ENCODE results near the gene PLEKHG4. TPM values are rescaled to one million over a fixed set of nuclear protein-coding genes. Genes with fewer than 3 reads are reported as not detected.

Gene PLEKHG4
- polyA plus RNA-seq, 2 of the 4 experiments (the other 2 are of a cell fraction) = 10.0 to 15.9 TPM

DNA sequence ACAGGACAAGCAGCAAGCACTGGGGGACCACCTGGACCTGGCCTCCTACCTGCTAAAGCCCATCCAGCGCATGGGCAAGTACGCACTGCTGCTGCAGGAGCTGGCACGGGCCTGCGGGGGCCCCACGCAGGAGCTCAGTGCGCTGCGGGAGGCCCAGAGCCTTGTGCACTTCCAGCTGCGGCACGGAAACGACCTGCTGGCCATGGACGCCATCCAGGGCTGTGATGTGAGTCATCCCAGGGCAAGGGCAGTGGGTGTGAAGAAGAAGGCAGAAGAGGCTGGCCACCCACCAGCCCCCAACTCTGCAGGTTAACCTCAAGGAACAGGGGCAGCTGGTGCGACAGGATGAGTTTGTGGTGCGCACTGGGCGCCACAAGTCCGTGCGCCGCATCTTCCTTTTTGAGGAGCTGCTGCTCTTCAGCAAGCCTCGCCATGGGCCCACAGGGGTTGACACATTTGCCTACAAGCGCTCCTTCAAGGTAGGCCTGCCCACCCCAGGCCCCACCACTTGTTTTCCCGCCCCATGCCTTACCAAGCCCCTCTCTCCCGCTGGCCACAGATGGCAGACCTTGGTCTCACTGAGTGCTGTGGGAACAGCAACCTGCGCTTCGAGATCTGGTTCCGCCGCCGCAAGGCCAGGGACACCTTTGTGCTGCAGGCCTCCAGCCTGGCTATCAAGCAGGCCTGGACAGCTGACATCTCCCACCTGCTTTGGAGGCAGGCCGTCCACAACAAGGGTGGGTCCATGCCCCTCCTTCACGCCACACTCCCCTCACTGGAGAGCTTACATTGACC, 7.3 kb downstream of the PLEKHG4 start:
- Histone ChIP-seq H3K27ac (no peak overlapping the region), H3K9me3 (no peaks in the 10 kb centered on the region), H3K4me2 (no peak overlapping the region), H3K4me3 (no peak overlapping the region), H3K4me1 (peaks cover 15% of the 10 kb centered on the region; the same call in 2 of the 3 replicates)
- ATAC-seq (no peak), DNase-seq (ENCODE audit: low read depth in 1 of 2, low spot score in 1 of 2) (no peak), FAIRE-seq (no peak)
- WGBS (ENCODE audit: missing lambda C conversion rate) = 89% methylated on average over 26 of the region's 28 CpGs
- ChIA-PET CTCF (interaction anchor here (0.5 to 5.4 kb wide), 14 partner anchors 10 to 391 kb away, joined by 3 to 36 read pairs (median 6); partner anchors contain the start of genes FHOD1, KCTD19, LRRC36 and ZDHHC1), POLR2A (interaction anchor here (0.5 kb wide), 1 partner anchor 112 kb away, joined by 3 read pairs; no protein-coding TSS in a partner anchor)
- no peak for TF ChIP-seq GATA3 (IDR thresholded peaks at IDR 0.05; ENCODE audit: borderline replicate concordance)
- no peak for TF ChIP-seq JUN (IDR thresholded peaks at IDR 0.05)
- TF ChIP-seq HDAC2 (IDR thresholded peaks at IDR 0.05) = no peak
- no peak for TF ChIP-seq HEYL (CRISPR knock-in tag; IDR thresholded peaks at IDR 0.05)
- no peak for TF ChIP-seq POLR2AphosphoS2 (conservative IDR thresholded peaks at IDR 0.05; ENCODE audit: low read length)
- TF ChIP-seq BHLHE40 (IDR thresholded peaks at IDR 0.05; ENCODE audit: low read depth, low read length) = no peak
- TF ChIP-seq MAFK (IDR thresholded peaks at IDR 0.05; ENCODE audit: partially characterized antibody) = no peak
- no peak for TF ChIP-seq SREBF2 (IDR thresholded peaks at IDR 0.05)
- TF ChIP-seq RNF2 (IDR thresholded peaks at IDR 0.05; ENCODE audit: borderline replicate concordance, low read depth) = no peak

DNA sequence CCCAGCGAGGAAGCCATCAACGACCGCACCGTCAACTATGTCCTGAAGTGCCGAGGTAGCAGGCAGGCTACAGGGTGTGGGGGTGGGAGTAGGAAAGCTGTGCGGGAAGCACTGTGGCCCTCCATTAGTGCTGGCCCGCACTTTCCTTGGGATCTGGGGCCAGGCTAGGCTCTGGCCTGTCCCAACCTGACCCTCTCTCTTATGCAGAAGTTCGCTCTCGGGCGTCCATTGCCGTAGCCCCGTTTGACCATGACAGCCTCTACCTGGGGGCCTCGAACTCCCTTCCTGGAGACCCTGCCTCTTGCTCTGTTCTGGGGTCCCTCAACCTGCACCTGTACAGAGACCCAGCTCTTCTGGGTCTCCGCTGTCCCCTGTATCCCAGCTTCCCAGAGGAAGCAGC, 8.6 kb downstream of the PLEKHG4 start:
- CTCF ChIA-PET = interaction anchor here (0.5 to 5.4 kb wide), 6 partner anchors 8 to 66 kb away, joined by 3 to 31 read pairs (median 6); partner anchors contain the start of genes KCTD19 and LRRC36

DNA sequence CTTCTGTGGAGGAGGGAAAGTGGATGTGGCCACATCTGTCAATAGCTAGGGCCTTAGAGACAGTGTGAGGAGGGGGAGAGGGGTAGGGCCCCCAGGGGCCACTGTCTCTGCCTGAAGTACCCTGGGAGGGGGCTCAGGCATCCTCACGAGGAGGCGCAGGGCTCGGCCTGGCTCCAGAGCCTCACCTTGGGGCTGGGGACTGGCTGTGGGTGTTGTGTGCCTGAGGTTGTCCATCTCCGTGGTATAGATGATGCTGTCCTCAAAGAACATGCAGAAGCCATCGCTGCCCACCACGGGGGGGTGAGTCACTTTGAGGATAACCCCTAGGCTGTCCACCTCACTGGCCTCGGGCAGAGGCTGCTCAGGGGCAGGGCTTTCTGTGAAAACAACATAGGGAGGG, 12.1 kb downstream of the PLEKHG4 start:
- FAIRE-seq (no peak), ATAC-seq (no peak), DNase-seq (ENCODE audit: low read depth in 1 of 2, low spot score in 1 of 2) (no peak)
- POLR2A ChIA-PET = no interaction called here
- Histone ChIP-seq H3K4me2 (no peak overlapping the region), H3K9me3 (no peaks in the 10 kb centered on the region), H3K27ac (no peak overlapping the region), H3K4me1 (peaks cover 12% of the 10 kb centered on the region; the same call in 2 of the 3 replicates), H3K4me3 (no peak overlapping the region)
- 88% methylated on average over 3 of the region's 7 CpGs for WGBS (ENCODE audit: missing lambda C conversion rate)
- CTCF ChIA-PET = interaction anchor here (1.4 to 1.6 kb wide), 2 partner anchors 126 to 156 kb away, joined by 4 read pairs; no protein-coding TSS in a partner anchor
- TF ChIP-seq FOXS1 (CRISPR knock-in tag; IDR thresholded peaks at IDR 0.05) = no peak
- TF ChIP-seq, protein P1, sequence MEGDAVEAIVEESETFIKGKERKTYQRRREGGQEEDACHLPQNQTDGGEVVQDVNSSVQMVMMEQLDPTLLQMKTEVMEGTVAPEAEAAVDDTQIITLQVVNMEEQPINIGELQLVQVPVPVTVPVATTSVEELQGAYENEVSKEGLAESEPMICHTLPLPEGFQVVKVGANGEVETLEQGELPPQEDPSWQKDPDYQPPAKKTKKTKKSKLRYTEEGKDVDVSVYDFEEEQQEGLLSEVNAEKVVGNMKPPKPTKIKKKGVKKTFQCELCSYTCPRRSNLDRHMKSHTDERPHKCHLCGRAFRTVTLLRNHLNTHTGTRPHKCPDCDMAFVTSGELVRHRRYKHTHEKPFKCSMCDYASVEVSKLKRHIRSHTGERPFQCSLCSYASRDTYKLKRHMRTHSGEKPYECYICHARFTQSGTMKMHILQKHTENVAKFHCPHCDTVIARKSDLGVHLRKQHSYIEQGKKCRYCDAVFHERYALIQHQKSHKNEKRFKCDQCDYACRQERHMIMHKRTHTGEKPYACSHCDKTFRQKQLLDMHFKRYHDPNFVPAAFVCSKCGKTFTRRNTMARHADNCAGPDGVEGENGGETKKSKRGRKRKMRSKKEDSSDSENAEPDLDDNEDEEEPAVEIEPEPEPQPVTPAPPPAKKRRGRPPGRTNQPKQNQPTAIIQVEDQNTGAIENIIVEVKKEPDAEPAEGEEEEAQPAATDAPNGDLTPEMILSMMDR (IDR thresholded peaks at IDR 0.05) = no peak
- TF ChIP-seq, protein P2, sequence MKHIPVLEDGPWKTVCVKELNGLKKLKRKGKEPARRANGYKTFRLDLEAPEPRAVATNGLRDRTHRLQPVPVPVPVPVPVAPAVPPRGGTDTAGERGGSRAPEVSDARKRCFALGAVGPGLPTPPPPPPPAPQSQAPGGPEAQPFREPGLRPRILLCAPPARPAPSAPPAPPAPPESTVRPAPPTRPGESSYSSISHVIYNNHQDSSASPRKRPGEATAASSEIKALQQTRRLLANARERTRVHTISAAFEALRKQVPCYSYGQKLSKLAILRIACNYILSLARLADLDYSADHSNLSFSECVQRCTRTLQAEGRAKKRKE (CRISPR knock-in tag; IDR thresholded peaks at IDR 0.05; ENCODE audit: low read depth) = no peak
- no peak for TF ChIP-seq HOXB13 (CRISPR knock-in tag; IDR thresholded peaks at IDR 0.05; ENCODE audit: low read depth)
- no peak for TF ChIP-seq RCOR1 (IDR thresholded peaks at IDR 0.05; ENCODE audit: low read depth, low read length)
- no peak for TF ChIP-seq CHD2 (IDR thresholded peaks at IDR 0.05; ENCODE audit: low read length, partially characterized antibody)
- TF ChIP-seq EP300 (IDR thresholded peaks at IDR 0.05) = no peak
- no peak for TF ChIP-seq MYC (IDR thresholded peaks at IDR 0.05; ENCODE audit: borderline replicate concordance, low read length)
- no peak for TF ChIP-seq CBX8 (IDR thresholded peaks at IDR 0.05)
- no peak for TF ChIP-seq JUN (IDR thresholded peaks at IDR 0.05)
- no peak for TF ChIP-seq NR3C1 (IDR thresholded peaks at IDR 0.05)
- TF ChIP-seq FOSB (CRISPR knock-in tag; IDR thresholded peaks at IDR 0.05) = no peak
- TF ChIP-seq ZNF302 (CRISPR knock-in tag; IDR thresholded peaks at IDR 0.05) = no peak
- TF ChIP-seq, protein P3, sequence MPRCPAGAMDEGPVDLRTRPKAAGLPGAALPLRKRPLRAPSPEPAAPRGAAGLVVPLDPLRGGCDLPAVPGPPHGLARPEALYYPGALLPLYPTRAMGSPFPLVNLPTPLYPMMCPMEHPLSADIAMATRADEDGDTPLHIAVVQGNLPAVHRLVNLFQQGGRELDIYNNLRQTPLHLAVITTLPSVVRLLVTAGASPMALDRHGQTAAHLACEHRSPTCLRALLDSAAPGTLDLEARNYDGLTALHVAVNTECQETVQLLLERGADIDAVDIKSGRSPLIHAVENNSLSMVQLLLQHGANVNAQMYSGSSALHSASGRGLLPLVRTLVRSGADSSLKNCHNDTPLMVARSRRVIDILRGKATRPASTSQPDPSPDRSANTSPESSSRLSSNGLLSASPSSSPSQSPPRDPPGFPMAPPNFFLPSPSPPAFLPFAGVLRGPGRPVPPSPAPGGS (IDR thresholded peaks at IDR 0.05) = no peak
- TF ChIP-seq BHLHE40 (IDR thresholded peaks at IDR 0.05; ENCODE audit: low read depth, low read length) = no peak
- TF ChIP-seq RFX5 (IDR thresholded peaks at IDR 0.05) = no peak

More for the DNA sequence above, 8.6 kb downstream of the PLEKHG4 start:
- no peak for FAIRE-seq
- Histone ChIP-seq H3K27ac (no peak overlapping the region), H3K4me1 (peaks cover 15% of the 10 kb centered on the region; the same call in 2 of the 3 replicates), H3K9me3 (no peaks in the 10 kb centered on the region), H3K4me3 (no peak overlapping the region), H3K4me2 (no peak overlapping the region)
- WGBS (ENCODE audit: missing lambda C conversion rate) = 85% methylated on average over 10 of the region's 14 CpGs
- DNase-seq (ENCODE audit: low read depth in 1 of 2, low spot score in 1 of 2) = no peak
- TF ChIP-seq, protein P4, sequence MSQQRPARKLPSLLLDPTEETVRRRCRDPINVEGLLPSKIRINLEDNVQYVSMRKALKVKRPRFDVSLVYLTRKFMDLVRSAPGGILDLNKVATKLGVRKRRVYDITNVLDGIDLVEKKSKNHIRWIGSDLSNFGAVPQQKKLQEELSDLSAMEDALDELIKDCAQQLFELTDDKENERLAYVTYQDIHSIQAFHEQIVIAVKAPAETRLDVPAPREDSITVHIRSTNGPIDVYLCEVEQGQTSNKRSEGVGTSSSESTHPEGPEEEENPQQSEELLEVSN (IDR thresholded peaks at IDR 0.05; ENCODE audit: borderline replicate concordance, low read depth) = no peak
- TF ChIP-seq NPAS2 (CRISPR knock-in tag; IDR thresholded peaks at IDR 0.05; ENCODE audit: borderline replicate concordance) (no peak), EP300 (IDR thresholded peaks at IDR 0.05) (no peak), JUNB (IDR thresholded peaks at IDR 0.05) (no peak), BHLHE40 (IDR thresholded peaks at IDR 0.05; ENCODE audit: low read depth, low read length) (no peak), TFCP2L1 (CRISPR knock-in tag; IDR thresholded peaks at IDR 0.05) (no peak)
- TF ChIP-seq, protein P2 (CRISPR knock-in tag; IDR thresholded peaks at IDR 0.05; ENCODE audit: low read depth) = no peak
- ATAC-seq = no peak
- POLR2A ChIA-PET = no interaction called here

Measured in A549 (cell line).